Astrocyte (in vitro differentiated cells and primary cell): ENCODE measurements around the gene ACOT2. TPM values are rescaled to one million over a fixed set of nuclear protein-coding genes. Genes with fewer than 3 reads are reported as not detected.
"Not testable (repeated sequence)": the region's sequence is repeated elsewhere in the genome, so short reads cannot be mapped to it uniquely, and the experiment has no call there.

Source experiments
- DNase-seq: peaks from one replicate; pipeline ENCODE4 v3.0.0-alpha.2; 2010; ENCODE audit warnings: low read depth
- FAIRE-seq: peaks from 2 replicates; lab custom pipeline; 2011; peaks lifted over from hg19 to GRCh38; lab: Jason Lieb, UNC
- H2AFZ ChIP-seq: 2 replicates; pipeline ENCODE4 v1.6.0; 2012; ENCODE audit warnings: low read depth, low read length, inconsistent platforms
- H3K27ac ChIP-seq: 2 replicates; pipeline ENCODE4 v1.5.1; 2011; ENCODE audit warnings: low read depth, low read length, inconsistent platforms
- H3K27me3 ChIP-seq: 2 replicates; pipeline ENCODE4 v1.6.0; 2011; ENCODE audit warnings: low read length, inconsistent platforms; ENCODE audit not compliant: insufficient read depth
- H3K36me3 ChIP-seq: 2 replicates; pipeline ENCODE4 v1.5.1; 2011; ENCODE audit warnings: low read length, inconsistent platforms; ENCODE audit not compliant: insufficient read depth
- H3K4me1 ChIP-seq: 2 replicates; pipeline ENCODE4 v1.5.1; 2011; ENCODE audit warnings: low read length, inconsistent platforms; ENCODE audit not compliant: insufficient read depth
- H3K4me2 ChIP-seq: 2 replicates; pipeline ENCODE4 v1.6.0; 2012; ENCODE audit warnings: low read length, inconsistent platforms
- H3K4me3 ChIP-seq: 2 replicates; pipeline ENCODE4 v1.5.1; 2011; ENCODE audit warnings: low read depth, mild to moderate bottlenecking, low read length, inconsistent platforms; ENCODE audit not compliant: insufficient read depth
- H3K79me2 ChIP-seq: 2 replicates; pipeline ENCODE4 v1.6.0; 2012; ENCODE audit warnings: mild to moderate bottlenecking, low read length, inconsistent platforms; ENCODE audit not compliant: insufficient read depth
- H3K9ac ChIP-seq: 2 replicates; pipeline ENCODE4 v1.6.0; 2012; ENCODE audit warnings: mild to moderate bottlenecking, low read length, inconsistent platforms
- H3K9me3 ChIP-seq: 2 replicates; pipeline ENCODE4 v1.5.1; 2012; ENCODE audit warnings: low read depth, mild to moderate bottlenecking, low read length, inconsistent platforms; ENCODE audit not compliant: insufficient read depth
- H4K20me1 ChIP-seq: 2 replicates; pipeline ENCODE4 v1.6.0; 2012; ENCODE audit warnings: low read length, inconsistent platforms; ENCODE audit not compliant: insufficient read depth
- H3K27ac Mint-ChIP-seq: one replicate; pipeline ENCODE4 v1.8.0; 2021; ENCODE audit warnings: mild to moderate bottlenecking, mixed read lengths; ENCODE audit not compliant: unreplicated experiment
- H3K27me3 Mint-ChIP-seq: one replicate; pipeline ENCODE4 v1.8.0; 2021; ENCODE audit warnings: low read depth, mixed read lengths; ENCODE audit not compliant: unreplicated experiment
- H3K36me3 Mint-ChIP-seq: one replicate; pipeline ENCODE4 v1.8.0; 2021; ENCODE audit warnings: low read depth, mixed read lengths; ENCODE audit not compliant: unreplicated experiment
- H3K4me1 Mint-ChIP-seq: one replicate; pipeline ENCODE4 v1.8.0; 2021; ENCODE audit warnings: low read depth, mixed read lengths; ENCODE audit not compliant: unreplicated experiment
- H3K4me3 Mint-ChIP-seq: one replicate; pipeline ENCODE4 v1.8.0; 2021; ENCODE audit warnings: mild to moderate bottlenecking, moderate library complexity, mixed read lengths; ENCODE audit not compliant: unreplicated experiment
- H3K9me3 Mint-ChIP-seq: one replicate; pipeline ENCODE4 v1.8.0; 2021; ENCODE audit warnings: mild to moderate bottlenecking, mixed read lengths; ENCODE audit not compliant: unreplicated experiment
- EZH2 ChIP-seq: IDR thresholded peaks from 2 replicates; pipeline ENCODE4 v1.6.1; 2012; ENCODE audit warnings: mild to moderate bottlenecking, low read length, inconsistent platforms; ENCODE audit not compliant: insufficient read depth
- total RNA-seq: library from RNA; stranded (reverse); gene quantifications from 2 replicates; pipeline ENCODE4 v1.2.1, GENCODE V29; 2021
- TF ChIP-seq, protein P1 (sequence below): IDR thresholded peaks from 2 replicates; pipeline ENCODE4 v1.5.1; 2011; ENCODE audit warnings: low read depth, mild to moderate bottlenecking, inconsistent platforms, low read length, moderate library complexity; ENCODE audit not compliant: insufficient read depth

ACOT2 gene
- total RNA-seq, 1 donor from 2014 or later: 15.7 TPM

DNA sequence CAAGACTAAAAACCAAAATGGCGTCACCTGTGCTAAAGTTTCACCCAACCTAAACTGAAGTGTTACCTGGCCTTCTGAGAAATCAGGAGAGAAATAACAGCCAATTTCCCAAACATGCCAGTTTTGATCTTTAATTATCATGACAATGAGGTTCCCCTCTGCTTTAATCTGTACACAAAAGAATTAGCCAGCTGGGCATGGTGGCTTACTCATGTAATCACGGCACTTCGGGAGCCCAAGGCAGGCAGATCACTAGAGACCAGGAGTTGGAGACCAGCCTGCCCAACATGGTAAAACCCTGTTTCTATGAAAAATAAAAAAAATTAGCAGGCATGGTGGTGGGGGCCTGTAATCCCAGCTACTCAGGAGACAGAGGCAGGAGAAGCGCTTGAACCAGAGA is 15.2 kb upstream of the ACOT2 start:
- Histone ChIP-seq H3K9me3 (no peaks in the 10 kb centered on the region), H2AFZ (no peak overlapping the region), H3K9ac (no peak overlapping the region), H3K4me2 (no peak overlapping the region), H3K79me2 (no peaks in the 10 kb centered on the region), H3K27ac (no peak overlapping the region), H3K36me3 (no peaks in the 10 kb centered on the region), H3K4me3 (no peak overlapping the region), H3K4me1 (no peaks in the 10 kb centered on the region), H3K27me3 (no peaks in the 10 kb centered on the region), H4K20me1 (no peaks in the 10 kb centered on the region)
- FAIRE-seq (no peak), DNase-seq (no peak)
- Mint-ChIP-seq H3K9me3 (no peaks in the 10 kb centered on the region), H3K36me3 (no peaks in the 10 kb centered on the region), H3K4me3 (no peak overlapping the region), H3K27me3 (peaks cover 9% of the 10 kb centered on the region), H3K27ac (no peak overlapping the region), H3K4me1 (no peaks in the 10 kb centered on the region)
- no peak for TF ChIP-seq EZH2
- TF ChIP-seq, protein P1, sequence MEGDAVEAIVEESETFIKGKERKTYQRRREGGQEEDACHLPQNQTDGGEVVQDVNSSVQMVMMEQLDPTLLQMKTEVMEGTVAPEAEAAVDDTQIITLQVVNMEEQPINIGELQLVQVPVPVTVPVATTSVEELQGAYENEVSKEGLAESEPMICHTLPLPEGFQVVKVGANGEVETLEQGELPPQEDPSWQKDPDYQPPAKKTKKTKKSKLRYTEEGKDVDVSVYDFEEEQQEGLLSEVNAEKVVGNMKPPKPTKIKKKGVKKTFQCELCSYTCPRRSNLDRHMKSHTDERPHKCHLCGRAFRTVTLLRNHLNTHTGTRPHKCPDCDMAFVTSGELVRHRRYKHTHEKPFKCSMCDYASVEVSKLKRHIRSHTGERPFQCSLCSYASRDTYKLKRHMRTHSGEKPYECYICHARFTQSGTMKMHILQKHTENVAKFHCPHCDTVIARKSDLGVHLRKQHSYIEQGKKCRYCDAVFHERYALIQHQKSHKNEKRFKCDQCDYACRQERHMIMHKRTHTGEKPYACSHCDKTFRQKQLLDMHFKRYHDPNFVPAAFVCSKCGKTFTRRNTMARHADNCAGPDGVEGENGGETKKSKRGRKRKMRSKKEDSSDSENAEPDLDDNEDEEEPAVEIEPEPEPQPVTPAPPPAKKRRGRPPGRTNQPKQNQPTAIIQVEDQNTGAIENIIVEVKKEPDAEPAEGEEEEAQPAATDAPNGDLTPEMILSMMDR: no peak

DNA sequence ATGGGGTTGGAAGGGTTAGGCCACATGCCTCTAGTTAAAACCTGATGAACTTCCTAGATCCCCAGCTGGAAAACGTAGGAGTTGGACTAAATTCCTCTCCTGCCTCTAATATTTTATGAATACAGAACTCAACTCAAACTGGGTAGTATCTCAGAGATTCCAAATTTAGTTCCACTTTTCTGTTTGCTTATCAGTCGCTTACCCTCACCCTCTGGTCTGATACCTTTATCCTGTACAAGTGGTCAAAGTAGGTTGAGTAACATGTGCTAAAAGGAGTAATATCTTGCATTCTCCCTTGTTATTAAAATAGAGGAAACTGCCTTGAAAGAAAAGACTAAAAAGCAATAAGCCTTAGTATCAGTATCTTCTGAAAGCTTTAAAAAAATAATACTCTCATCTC is 11.8 kb upstream of the ACOT2 start:
- not testable (repeated sequence) for H2AFZ ChIP-seq, H3K9ac ChIP-seq, H3K4me1 ChIP-seq, H3K27ac Mint-ChIP-seq, H3K4me3 ChIP-seq, H3K79me2 ChIP-seq, DNase-seq, H3K36me3 ChIP-seq, H3K27ac ChIP-seq, H3K27me3 ChIP-seq, H3K4me2 ChIP-seq, H3K36me3 Mint-ChIP-seq, H3K9me3 Mint-ChIP-seq, H3K9me3 ChIP-seq, H3K27me3 Mint-ChIP-seq, FAIRE-seq, H4K20me1 ChIP-seq, H3K4me3 Mint-ChIP-seq, H3K4me1 Mint-ChIP-seq

DNA sequence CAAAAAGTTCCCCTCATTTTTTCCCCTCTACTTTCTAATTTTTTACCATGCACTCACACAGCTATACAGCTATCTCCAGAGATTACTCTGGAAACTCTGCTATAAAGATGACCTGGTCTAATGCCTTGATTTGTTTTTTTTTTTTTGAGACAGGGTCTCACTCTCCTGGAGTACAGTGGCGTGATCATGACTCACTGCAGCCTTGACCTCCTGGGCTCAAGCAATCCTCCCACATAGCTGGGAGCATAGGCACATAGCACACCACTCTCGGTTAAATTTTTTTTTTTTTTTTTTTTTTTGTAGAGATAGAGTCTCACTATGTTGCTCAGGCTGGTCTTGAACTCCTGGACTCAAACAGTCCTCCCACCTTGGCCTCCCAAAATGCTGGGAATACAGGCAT is 10.8 kb upstream of the ACOT2 start:
- not testable (repeated sequence) for DNase-seq, H3K79me2 ChIP-seq, H3K4me3 ChIP-seq, H3K9ac ChIP-seq, FAIRE-seq, H4K20me1 ChIP-seq, H3K9me3 ChIP-seq, H3K27ac ChIP-seq, H3K27me3 ChIP-seq, H2AFZ ChIP-seq, H3K27ac Mint-ChIP-seq, H3K4me2 ChIP-seq, H3K4me3 Mint-ChIP-seq, H3K4me1 ChIP-seq, H3K9me3 Mint-ChIP-seq, H3K36me3 ChIP-seq, H3K27me3 Mint-ChIP-seq, H3K4me1 Mint-ChIP-seq, H3K36me3 Mint-ChIP-seq

DNA sequence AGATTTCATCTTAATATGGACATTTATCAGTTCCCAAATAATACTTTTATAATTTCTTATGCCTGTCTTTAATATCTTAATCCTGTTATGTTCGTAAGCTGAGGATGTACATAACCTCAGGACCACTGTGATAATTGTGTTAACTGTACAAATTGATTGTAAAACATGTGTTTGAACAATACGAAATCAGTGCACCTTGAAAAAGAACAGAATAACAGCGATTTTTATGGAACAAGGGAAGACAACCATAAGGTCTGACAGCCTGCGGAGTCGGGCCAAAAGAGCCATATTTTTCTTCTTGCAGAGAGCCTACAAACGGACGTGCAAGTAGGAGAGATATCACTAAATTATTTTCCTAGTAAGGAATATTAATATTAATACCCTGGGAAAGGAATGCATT is 6.8 kb upstream of the ACOT2 start:
- not testable (repeated sequence) for H3K27me3 ChIP-seq, FAIRE-seq, H3K4me3 Mint-ChIP-seq, H3K36me3 Mint-ChIP-seq, H3K9ac ChIP-seq, H3K4me1 ChIP-seq, H3K27ac Mint-ChIP-seq, H3K79me2 ChIP-seq, H3K36me3 ChIP-seq, H3K9me3 Mint-ChIP-seq, DNase-seq, H3K9me3 ChIP-seq, H3K4me3 ChIP-seq, H3K27me3 Mint-ChIP-seq, H2AFZ ChIP-seq, H4K20me1 ChIP-seq, H3K4me1 Mint-ChIP-seq, H3K4me2 ChIP-seq, H3K27ac ChIP-seq

DNA sequence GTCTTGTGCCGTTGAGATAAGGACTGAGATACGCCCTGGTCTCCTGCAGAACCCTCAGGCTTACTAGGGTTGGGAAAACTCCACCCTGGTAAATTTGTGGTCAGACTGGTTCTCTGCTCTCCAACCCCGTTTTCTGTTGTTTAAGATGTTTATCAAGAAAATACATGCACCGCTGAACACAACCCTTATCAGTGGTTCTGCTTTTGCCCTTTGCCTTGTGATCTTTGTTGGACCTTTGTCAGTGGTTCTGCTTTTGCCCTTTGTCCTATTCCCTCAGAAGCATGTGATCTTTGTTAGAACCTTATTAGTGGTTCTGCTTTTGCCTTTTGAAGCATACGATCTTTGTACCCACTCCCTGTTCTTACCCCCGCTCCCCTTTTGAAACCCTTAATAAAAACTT is 6.3 kb upstream of the ACOT2 start:
- not testable (repeated sequence) for H3K36me3 ChIP-seq, DNase-seq, H3K4me1 Mint-ChIP-seq, H3K27me3 ChIP-seq, H3K4me3 Mint-ChIP-seq, H3K4me2 ChIP-seq, H3K27ac ChIP-seq, H2AFZ ChIP-seq, H3K36me3 Mint-ChIP-seq, H3K79me2 ChIP-seq, H3K9me3 Mint-ChIP-seq, H3K9ac ChIP-seq, H3K9me3 ChIP-seq, FAIRE-seq, H3K4me1 ChIP-seq, H3K27me3 Mint-ChIP-seq, H4K20me1 ChIP-seq, H3K27ac Mint-ChIP-seq, H3K4me3 ChIP-seq
